Ishikawa (cell line): ENCODE data around the gene DUS1L.

Experiments
- CEBPB ChIP-seq: IDR thresholded peaks from 2 replicates; pipeline ENCODE4 v1.6.1; 2012
- CREB1 ChIP-seq: IDR thresholded peaks from 2 replicates; pipeline ENCODE4 v1.6.1; 2012; ENCODE audit warnings: low read depth
- EGR1 ChIP-seq: IDR thresholded peaks from 2 replicates; pipeline ENCODE4 v1.6.1; 2012
- EP300 ChIP-seq: IDR thresholded peaks from 2 replicates; pipeline ENCODE4 v1.6.1; 2012; ENCODE audit warnings: borderline replicate concordance
- FOXM1 ChIP-seq: IDR thresholded peaks from 2 replicates; pipeline ENCODE4 v1.6.1; 2012; ENCODE audit warnings: low read depth, borderline replicate concordance
- NFIC ChIP-seq: IDR thresholded peaks from 2 replicates; pipeline ENCODE4 v1.6.1; 2012
- RAD21 ChIP-seq: IDR thresholded peaks from 2 replicates; pipeline ENCODE4 v1.6.1; 2012; ENCODE audit warnings: low read depth
- REST ChIP-seq: IDR thresholded peaks from 2 replicates; pipeline ENCODE4 v1.6.1; 2012; ENCODE audit warnings: low read depth, mild to moderate bottlenecking
- TAF1 ChIP-seq: IDR thresholded peaks from 2 replicates; pipeline ENCODE4 v1.6.1; 2012; ENCODE audit warnings: low read depth, mild to moderate bottlenecking
- TCF12 ChIP-seq: IDR thresholded peaks from 2 replicates; pipeline ENCODE4 v1.6.1; 2012; ENCODE audit warnings: low read depth
- TEAD4 ChIP-seq: IDR thresholded peaks from 2 replicates; pipeline ENCODE4 v1.6.1; 2012
- USF1 ChIP-seq: IDR thresholded peaks from 2 replicates; pipeline ENCODE4 v1.6.1; 2012
- YY1 ChIP-seq: IDR thresholded peaks from 2 replicates; pipeline ENCODE4 v1.6.1; 2012; ENCODE audit warnings: low read depth
- ZBTB7A ChIP-seq: IDR thresholded peaks from 2 replicates; pipeline ENCODE4 v1.6.1; 2012; ENCODE audit warnings: low read depth
- TF ChIP-seq, protein P1 (sequence below): IDR thresholded peaks from 2 replicates; pipeline ENCODE4 v1.6.1; 2012

The DUS1L gene

DNA sequence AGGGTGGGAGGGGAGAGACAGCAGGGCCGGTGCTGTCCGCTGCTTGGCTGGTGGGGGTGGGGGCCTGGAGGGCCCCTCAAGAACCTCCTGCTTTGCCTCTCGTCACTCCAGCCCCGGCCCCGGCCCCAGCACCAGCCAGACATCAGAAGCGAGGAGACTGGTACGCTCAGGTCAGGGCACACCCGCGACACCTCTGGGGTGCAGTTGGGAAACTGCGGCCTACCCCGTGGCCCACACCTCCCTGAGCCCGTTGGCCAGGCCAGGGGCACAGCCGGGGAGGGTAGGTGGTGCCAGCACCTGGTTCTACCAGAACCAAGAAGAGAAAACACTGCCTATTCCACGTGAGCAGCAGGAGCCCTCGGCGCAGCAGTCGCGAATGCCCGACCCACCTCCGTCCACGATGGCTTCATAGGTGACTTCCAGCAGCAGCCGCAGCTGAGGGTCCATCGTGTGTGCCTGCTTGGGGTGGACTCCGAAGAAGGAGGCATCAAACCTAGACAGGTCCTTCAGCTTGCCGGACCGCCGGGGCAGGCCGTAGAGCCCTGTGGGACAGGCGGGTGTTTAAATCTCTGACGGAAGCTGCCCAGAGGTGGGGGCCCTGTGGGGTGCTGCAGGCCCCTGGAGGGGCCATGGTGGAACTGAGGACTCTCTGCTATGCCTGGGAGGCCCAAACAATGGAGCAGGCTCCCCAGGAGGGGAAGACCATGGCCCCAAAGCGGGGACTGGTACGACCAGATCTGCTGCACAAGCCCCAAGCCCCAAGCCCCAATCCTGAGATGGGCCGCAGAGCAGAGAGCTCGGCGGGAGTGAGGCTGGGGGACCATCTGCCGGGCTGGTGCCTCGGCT lies 29.6 kb upstream of the DUS1L start:
- no peak for TF ChIP-seq EGR1
- TF ChIP-seq EP300: no peak
- no peak for TF ChIP-seq ZBTB7A
- no peak for TF ChIP-seq TEAD4
- no peak for TF ChIP-seq CEBPB
- no peak for TF ChIP-seq TCF12
- no peak for TF ChIP-seq YY1
- no peak for TF ChIP-seq CREB1
- no peak for TF ChIP-seq RAD21
- TF ChIP-seq TAF1: no peak
- TF ChIP-seq REST: no peak
- no peak for TF ChIP-seq NFIC
- TF ChIP-seq, protein P1, sequence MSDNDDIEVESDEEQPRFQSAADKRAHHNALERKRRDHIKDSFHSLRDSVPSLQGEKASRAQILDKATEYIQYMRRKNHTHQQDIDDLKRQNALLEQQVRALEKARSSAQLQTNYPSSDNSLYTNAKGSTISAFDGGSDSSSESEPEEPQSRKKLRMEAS: no peak
- TF ChIP-seq USF1: no peak
- TF ChIP-seq FOXM1: no peak

DNA sequence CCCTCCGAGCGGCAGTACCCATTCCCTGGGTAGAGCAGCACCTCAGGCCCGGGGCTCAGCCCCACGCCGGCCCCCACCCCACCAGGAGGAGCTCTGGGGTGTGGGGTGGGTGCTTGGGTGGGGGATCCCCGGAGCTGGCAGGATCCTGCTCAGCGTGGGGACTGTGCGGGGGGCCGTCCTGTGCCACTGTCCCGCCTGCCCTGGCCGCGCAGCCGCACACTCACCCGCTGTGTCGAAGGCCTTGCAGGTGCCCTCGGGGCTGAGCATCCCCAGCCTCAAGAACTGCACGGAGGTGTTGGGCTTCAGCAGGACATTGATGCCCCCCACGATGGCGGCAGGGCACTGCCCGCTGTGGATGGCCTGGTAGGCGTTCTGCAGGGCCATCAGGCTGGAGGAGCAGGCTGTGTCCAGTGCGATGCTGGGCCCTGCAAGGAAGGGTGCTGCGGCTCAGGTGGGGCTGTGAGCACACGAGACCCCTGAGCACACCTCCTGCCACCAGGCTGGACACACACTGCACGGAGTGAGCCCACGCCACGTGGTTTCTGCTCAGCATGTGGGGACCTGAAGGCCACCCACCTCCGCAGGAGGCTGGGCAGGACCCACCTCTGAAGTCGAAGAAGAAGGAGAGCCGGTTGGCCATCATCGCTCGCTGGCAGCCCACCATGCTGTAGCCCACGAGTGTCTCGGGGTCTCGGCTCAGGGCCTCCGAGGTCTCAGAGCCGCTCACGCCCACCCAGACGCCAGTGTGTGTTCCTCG lies 27.6 kb upstream of the DUS1L start:
- TF ChIP-seq ZBTB7A (no peak), FOXM1 (no peak), NFIC (no peak)

DNA sequence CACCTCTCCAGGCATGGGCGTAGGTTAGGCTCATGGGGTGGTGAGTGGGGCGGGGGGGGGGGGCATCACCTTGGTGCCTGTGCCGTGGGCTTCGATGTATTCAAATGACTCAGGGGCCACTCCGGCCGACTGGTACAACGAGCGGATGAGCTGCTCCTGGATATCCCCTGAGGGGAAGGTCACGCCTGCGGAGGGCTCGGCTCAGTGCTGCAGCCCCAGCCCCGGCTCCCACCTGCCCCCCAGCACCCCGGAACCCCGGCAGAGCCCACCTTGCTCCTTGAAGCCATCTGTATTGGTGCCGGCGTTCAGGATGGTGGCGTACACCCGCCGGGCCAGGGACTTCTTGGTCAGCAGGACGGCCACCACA lies 27.0 kb upstream of the DUS1L start:
- TF ChIP-seq YY1 (no peak), FOXM1 (no peak), EGR1 (no peak), ZBTB7A (no peak), TCF12 (no peak), RAD21 (no peak), TAF1 (no peak), CREB1 (no peak), EP300 (no peak), REST (no peak), USF1 (no peak), TEAD4 (no peak), NFIC (no peak), CEBPB (no peak)
- TF ChIP-seq, protein P1: no peak

DNA sequence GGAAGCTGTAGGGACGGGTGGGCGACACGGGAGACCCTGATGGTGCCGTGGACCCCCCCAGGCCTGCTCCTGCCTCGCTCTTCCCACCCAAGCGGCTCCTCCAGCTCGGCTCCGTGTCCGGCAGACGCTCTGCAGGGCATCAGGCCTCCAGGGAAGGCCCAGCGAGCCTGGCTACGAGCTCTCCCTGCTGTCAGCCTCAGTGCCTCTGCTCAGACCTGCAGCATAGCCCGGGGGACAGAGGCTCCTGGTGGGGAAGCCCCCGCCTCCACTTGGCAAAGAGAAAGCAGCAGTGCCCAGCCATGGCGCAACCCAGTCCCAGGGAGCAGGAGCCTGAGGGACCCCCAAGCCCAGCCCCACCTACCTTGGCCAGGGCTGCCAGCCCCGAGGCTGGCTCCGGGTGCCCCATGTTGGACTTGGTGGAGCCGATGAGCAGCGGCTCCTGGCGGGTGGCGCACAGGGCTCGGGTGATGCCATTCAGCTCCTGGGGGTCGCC lies 26.5 kb upstream of the DUS1L start:
- no peak for TF ChIP-seq YY1
- TF ChIP-seq ZBTB7A: no peak
- TF ChIP-seq EP300: no peak
- no peak for TF ChIP-seq CREB1
- TF ChIP-seq TEAD4: no peak
- TF ChIP-seq RAD21: no peak
- no peak for TF ChIP-seq NFIC
- no peak for TF ChIP-seq TAF1
- TF ChIP-seq, protein P1: no peak
- no peak for TF ChIP-seq TCF12
- no peak for TF ChIP-seq CEBPB
- TF ChIP-seq REST: no peak
- TF ChIP-seq USF1: no peak
- no peak for TF ChIP-seq FOXM1
- no peak for TF ChIP-seq EGR1
